Thymus (tissue), 11 donors: Measurements from ENCODE around the gene SPC24. TPM values are rescaled to one million over a fixed set of nuclear protein-coding genes. Genes with fewer than 3 reads are reported as not detected.
"Not testable (repeated sequence)": the region's sequence is repeated elsewhere in the genome, so short reads cannot be mapped to it uniquely, and the experiment has no call there.

Experiments
- DNase-seq, 9 donors: peaks; one replicate each; pipeline ENCODE4 v3.0.0-alpha.2; 2013; ENCODE audit warnings: low spot score in 9 of 9, low read depth in 6 of 9, missing footprints in 1 of 9
- H3K27ac ChIP-seq, 2 donors: one replicate each; pipeline ENCODE4 v1.5.1; 2013; ENCODE audit warnings: control low read depth in 1 of 2, low read depth in 1 of 2, low read length in 1 of 2, mild to moderate bottlenecking in 1 of 2, moderate library complexity in 1 of 2
- H3K27me3 ChIP-seq, 2 donors: one replicate each; pipeline ENCODE4 v1.5.1; 2013; ENCODE audit warnings: low read length in 1 of 2; ENCODE audit not compliant: control insufficient read depth in 2 of 2, insufficient read depth in 1 of 2
- H3K36me3 ChIP-seq, 2 donors: one replicate each; pipeline ENCODE4 v1.5.1; 2013; ENCODE audit warnings: low read length in 1 of 2, mild to moderate bottlenecking in 1 of 2, moderate library complexity in 1 of 2; ENCODE audit not compliant: control insufficient read depth in 2 of 2, insufficient read depth in 2 of 2
- H3K4me1 ChIP-seq, 2 donors: one replicate each; pipeline ENCODE4 v1.5.1; 2013; ENCODE audit warnings: low read length in 2 of 2; ENCODE audit not compliant: control insufficient read depth in 2 of 2, insufficient read depth in 2 of 2
- H3K4me3 ChIP-seq, 2 donors: one replicate each; pipeline ENCODE4 v1.5.1; 2013; ENCODE audit warnings: low read length in 2 of 2, control low read depth in 1 of 2, mild to moderate bottlenecking in 1 of 2
- H3K9me3 ChIP-seq, 2 donors: one replicate each; pipeline ENCODE4 v1.5.1; 2013; ENCODE audit warnings: low read length in 1 of 2, mild to moderate bottlenecking in 1 of 2; ENCODE audit not compliant: control insufficient read depth in 2 of 2, insufficient read depth in 1 of 2
- WGBS: extraction: QIAGEN DNeasy Blood & Tissue Kit; methylation state at CpG from one replicate; pipeline ENCODE4 v1.1.7; 2013; 5-methylcytosine and 5-hydroxymethylcytosine counted together
- polyA plus RNA-seq: library from polyadenylated mRNA; stranded (reverse); fragments of 200-250 nt; gene quantifications from one replicate; pipeline ENCODE4 v1.2.3, GENCODE V29; 2013
- total RNA-seq: library from RNA; stranded (reverse); fragments of 120-200 nt; gene quantifications from one replicate; pipeline ENCODE4 v1.2.4, GENCODE V29; 2013
- donor health status: healthy.

Gene SPC24
- total and polyA plus RNA-seq, 2 donors: 4.0 to 46.1 TPM

GRCh38 chr19:11127905-11128304 is 27.7 kb downstream of the SPC24 start:
- Histone ChIP-seq H3K36me3 (peaks cover 35 to 92% of the 10 kb centered on the region in 2 donors), H3K4me3 (no peak overlapping the region), H3K4me1 (no peaks in the 10 kb centered on the region), H3K27ac (no peak overlapping the region), H3K9me3 (no peaks in the 10 kb centered on the region), H3K27me3 (no peaks in the 10 kb centered on the region)
- WGBS: 98% methylated on average over 15 of the region's 15 CpGs
- no peak for DNase-seq

GRCh38 chr19:11125994-11126685 is 29.4 kb downstream of the SPC24 start:
- DNase-seq: peak in 8 of 9 donors; percentile 47 to 85 (median 73)
- H3K4me3 ChIP-seq: no peak overlapping the region
- no peaks in the 10 kb centered on the region for H3K4me1 ChIP-seq
- no peak overlapping the region for H3K27ac ChIP-seq
- H3K9me3 ChIP-seq: no peaks in the 10 kb centered on the region
- 71% methylated on average over 11 of the region's 11 CpGs for WGBS
- peaks cover 28 to 85% of the 10 kb centered on the region in 2 donors for H3K36me3 ChIP-seq
- no peaks in the 10 kb centered on the region for H3K27me3 ChIP-seq

GRCh38 chr19:11124157-11124556 is 31.4 kb downstream of the SPC24 start:
- not testable (repeated sequence) for H3K9me3 ChIP-seq, H3K27me3 ChIP-seq, H3K27ac ChIP-seq, DNase-seq, H3K4me3 ChIP-seq, H3K4me1 ChIP-seq
- H3K36me3 ChIP-seq: peaks cover 35 to 83% of the 10 kb centered on the region in 2 donors
- WGBS: 98% methylated on average over 4 of the region's 4 CpGs

GRCh38 chr19:11123114-11123513 is 32.5 kb downstream of the SPC24 start:
- H3K27me3 ChIP-seq: no peaks in the 10 kb centered on the region
- H3K36me3 ChIP-seq: peaks cover 38 to 82% of the 10 kb centered on the region in 2 donors
- H3K4me3 ChIP-seq: no peak overlapping the region
- WGBS: 98% methylated on average over 13 of the region's 13 CpGs
- no peaks in the 10 kb centered on the region for H3K4me1 ChIP-seq
- no peak for DNase-seq
- no peaks in the 10 kb centered on the region for H3K9me3 ChIP-seq
- no peak overlapping the region for H3K27ac ChIP-seq

GRCh38 chr19:11121963-11122362 is 33.6 kb downstream of the SPC24 start:
- H3K27me3 ChIP-seq, H3K4me1 ChIP-seq, H3K9me3 ChIP-seq, H3K4me3 ChIP-seq, DNase-seq, H3K27ac ChIP-seq: not testable (repeated sequence)
- H3K36me3 ChIP-seq: peaks cover 34 to 79% of the 10 kb centered on the region in 2 donors
- 99% methylated on average over 17 of the region's 17 CpGs for WGBS

GRCh38 chr19:11116507-11116906 is 39.1 kb downstream of the SPC24 start:
- DNase-seq: no peak
- WGBS: 92% methylated on average over 9 of the region's 9 CpGs
- no peak overlapping the region for H3K4me3 ChIP-seq
- no peak overlapping the region for H3K27ac ChIP-seq
- H3K27me3 ChIP-seq: no peaks in the 10 kb centered on the region
- no peaks in the 10 kb centered on the region for H3K9me3 ChIP-seq
- no peaks in the 10 kb centered on the region for H3K4me1 ChIP-seq
- peaks cover 55 to 84% of the 10 kb centered on the region in 2 donors for H3K36me3 ChIP-seq

- Histone ChIP-seq H3K36me3 (peaks cover 53 to 84% of the 10 kb centered on the region in 2 donors), H3K27ac (no peak overlapping the region), H3K4me3 (no peak overlapping the region), H3K27me3 (no peaks in the 10 kb centered on the region), H3K9me3 (no peaks in the 10 kb centered on the region), H3K4me1 (no peaks in the 10 kb centered on the region)
- WGBS: 85% methylated on average over 11 of the region's 11 CpGs
- no peak for DNase-seq
These were observed 39.6 kb downstream of the SPC24 start for GRCh38 chr19:11115895-11116446.

GRCh38 chr19:11115042-11115441 is 40.5 kb downstream of the SPC24 start:
- 97% methylated on average over 5 of the region's 5 CpGs for WGBS
- H3K27me3 ChIP-seq: no peaks in the 10 kb centered on the region
- H3K4me1 ChIP-seq: no peaks in the 10 kb centered on the region
- no peak overlapping the region for H3K4me3 ChIP-seq
- H3K36me3 ChIP-seq: peaks cover 48 to 82% of the 10 kb centered on the region in 2 donors
- DNase-seq: no peak
- no peaks in the 10 kb centered on the region for H3K9me3 ChIP-seq
- H3K27ac ChIP-seq: no peak overlapping the region

- Histone ChIP-seq H3K9me3 (no peaks in the 10 kb centered on the region), H3K36me3 (peaks cover 41 to 83% of the 10 kb centered on the region in 2 donors), H3K4me3 (no peak overlapping the region), H3K4me1 (no peaks in the 10 kb centered on the region), H3K27ac (no peak overlapping the region), H3K27me3 (no peaks in the 10 kb centered on the region)
- WGBS: 98% methylated on average over 27 of the region's 27 CpGs
- DNase-seq: no peak
These were observed 42.4 kb downstream of the SPC24 start for GRCh38 chr19:11113140-11113708.
